Measurements from ENCODE around the gene LRRC10B.
A peak's percentile ranks its signal among the peaks of the same experiment; 100 is the strongest.

LRRC10B gene

GRCh38 chr11:61549662-61550568, 41.4 kb downstream of the LRRC10B start:
- DNase-seq = no peak

GRCh38 chr11:61550665-61551227, 42.2 kb downstream of the LRRC10B start:
- no peak for DNase-seq

- no peak for DNase-seq
Measured at GRCh38 chr11:61551634-61552033, 43.1 kb downstream of the LRRC10B start.

- DNase-seq = no peak
Measured at GRCh38 chr11:61552108-61552635, 43.6 kb downstream of the LRRC10B start.

- no peak for DNase-seq
Measured at GRCh38 chr11:61553373-61554171, 45.0 kb downstream of the LRRC10B start.

- DNase-seq = no peak
Measured at GRCh38 chr11:61554172-61554988, 45.8 kb downstream of the LRRC10B start.

GRCh38 chr11:61555051-61555969, 46.8 kb downstream of the LRRC10B start:
- DNase-seq = peak; percentile 67

GRCh38 chr11:61555978-61556377, 47.4 kb downstream of the LRRC10B start:
- no peak for DNase-seq

GRCh38 chr11:61556621-61557020, 48.1 kb downstream of the LRRC10B start:
- no peak for DNase-seq

Data from islet precursor cell (in vitro differentiated cells).